Activated T-cell treated with anti-CD3 and anti-CD28 coated beads, Interleukin-2, amount 50 U/mL, for 72 hours (primary cell): ENCODE data around the gene TMEM178B. TPM values are rescaled to one million over a fixed set of nuclear protein-coding genes. Genes with fewer than 3 reads are reported as not detected.

Experiments used
- ATAC-seq, 2 donors: fragments of 150-1000 bp; cut with Tn5 transposase; replicated peaks in 1 of 2; 2 replicates each; pipeline ENCODE4 v1.10.0; 2021; ENCODE audit warnings: moderate library complexity in 2 of 2, mild to moderate bottlenecking in 1 of 2
- DNase-seq, 2 donors: peaks; one replicate each; pipeline ENCODE4 v3.0.0; 2021 to 2022; ENCODE audit warnings: mixed read lengths in 1 of 2
- H3K27ac Mint-ChIP-seq: one replicate; pipeline ENCODE4 v1.8.0; 2022; ENCODE audit warnings: mild to moderate bottlenecking, moderate library complexity, mixed read lengths
- H3K27me3 Mint-ChIP-seq: one replicate; pipeline ENCODE4 v1.8.0; 2022; ENCODE audit warnings: low read depth, mixed read lengths
- H3K36me3 Mint-ChIP-seq, 2 donors: one replicate each; pipeline ENCODE4 v1.8.0; 2022; ENCODE audit warnings: mixed read lengths in 2 of 2, mild to moderate bottlenecking in 1 of 2; ENCODE audit not compliant: insufficient read depth in 2 of 2
- H3K4me1 Mint-ChIP-seq: one replicate; pipeline ENCODE4 v1.8.0; 2022; ENCODE audit warnings: low read depth, mixed read lengths
- H3K4me3 Mint-ChIP-seq, 2 donors: one replicate each; pipeline ENCODE4 v1.8.0; 2022; ENCODE audit warnings: mild to moderate bottlenecking in 2 of 2, mixed read lengths in 2 of 2, moderate library complexity in 2 of 2
- H3K9me3 Mint-ChIP-seq, 2 donors: one replicate each; pipeline ENCODE4 v1.8.0; 2022; ENCODE audit warnings: mixed read lengths in 2 of 2
- total RNA-seq, 2 donors: library from RNA; stranded (reverse); gene quantifications; one replicate each; pipeline ENCODE4 v1.2.3, GENCODE V29; 2022

Gene TMEM178B
- total RNA-seq, 2 donors from 2014 or later: 1.0 to 1.4 TPM

- Mint-ChIP-seq H3K4me1 (peaks cover 3% of the 10 kb centered on the region), H3K4me3 (no peak overlapping the region), H3K27ac (no peak overlapping the region), H3K9me3 (peaks cover 2 to 4% of the 10 kb centered on the region in 2 donors), H3K36me3 (no peaks in the 10 kb centered on the region), H3K27me3 (peaks cover 16% of the 10 kb centered on the region)
- no peak for ATAC-seq
- DNase-seq: no peak
Measured at GRCh38 chr7:141359740-141360415, 286.0 kb downstream of the TMEM178B start.

- ATAC-seq: no peak
- Mint-ChIP-seq H3K4me1 (no peaks in the 10 kb centered on the region), H3K4me3 (no peak overlapping the region), H3K27ac (no peak overlapping the region), H3K36me3 (no peaks in the 10 kb centered on the region), H3K27me3 (peaks cover 16% of the 10 kb centered on the region), H3K9me3 (peaks cover 2 to 4% of the 10 kb centered on the region in 2 donors)
- no peak for DNase-seq
Measured at GRCh38 chr7:141360416-141360760, 286.5 kb downstream of the TMEM178B start.

GRCh38 chr7:141360803-141361202 lies 286.9 kb downstream of the TMEM178B start:
- ATAC-seq (no peak), DNase-seq (no peak)
- H3K36me3 Mint-ChIP-seq: no peaks in the 10 kb centered on the region
- peaks cover 16% of the 10 kb centered on the region for H3K27me3 Mint-ChIP-seq
- no peaks in the 10 kb centered on the region for H3K4me1 Mint-ChIP-seq
- H3K4me3 Mint-ChIP-seq: no peak overlapping the region
- no peak overlapping the region for H3K27ac Mint-ChIP-seq
- peaks cover 2 to 4% of the 10 kb centered on the region in 2 donors for H3K9me3 Mint-ChIP-seq

- Mint-ChIP-seq H3K4me1 (no peaks in the 10 kb centered on the region), H3K27ac (no peak overlapping the region), H3K9me3 (peaks cover 2 to 4% of the 10 kb centered on the region in 2 donors), H3K36me3 (no peaks in the 10 kb centered on the region), H3K4me3 (no peak overlapping the region), H3K27me3 (peaks cover 16% of the 10 kb centered on the region)
- no peak for ATAC-seq
- no peak for DNase-seq
Measured at GRCh38 chr7:141361479-141361878, 287.6 kb downstream of the TMEM178B start.

GRCh38 chr7:141361960-141362359 lies 288.1 kb downstream of the TMEM178B start:
- Mint-ChIP-seq H3K27ac (no peak overlapping the region), H3K9me3 (peaks cover 2 to 4% of the 10 kb centered on the region in 2 donors), H3K4me3 (no peak overlapping the region), H3K27me3 (peaks cover 16% of the 10 kb centered on the region), H3K4me1 (no peaks in the 10 kb centered on the region), H3K36me3 (no peaks in the 10 kb centered on the region)
- no peak for ATAC-seq
- DNase-seq: no peak

GRCh38 chr7:141362580-141363435 lies 288.9 kb downstream of the TMEM178B start:
- Mint-ChIP-seq H3K4me3 (no peak overlapping the region), H3K27ac (no peak overlapping the region), H3K9me3 (peaks cover 2 to 4% of the 10 kb centered on the region in 2 donors), H3K36me3 (no peaks in the 10 kb centered on the region), H3K27me3 (peaks cover 21% of the 10 kb centered on the region), H3K4me1 (no peaks in the 10 kb centered on the region)
- no peak for ATAC-seq
- no peak for DNase-seq

GRCh38 chr7:141363748-141364147 lies 289.9 kb downstream of the TMEM178B start:
- no peak for ATAC-seq
- Mint-ChIP-seq H3K27me3 (peaks cover 14% of the 10 kb centered on the region), H3K36me3 (no peaks in the 10 kb centered on the region), H3K9me3 (peaks cover 2 to 4% of the 10 kb centered on the region in 2 donors), H3K27ac (no peak overlapping the region), H3K4me1 (no peaks in the 10 kb centered on the region), H3K4me3 (no peak overlapping the region)
- DNase-seq: no peak

- H3K27me3 Mint-ChIP-seq: peaks cover 5% of the 10 kb centered on the region
- no peak overlapping the region for H3K4me3 Mint-ChIP-seq
- no peaks in the 10 kb centered on the region for H3K4me1 Mint-ChIP-seq
- no peaks in the 10 kb centered on the region for H3K36me3 Mint-ChIP-seq
- H3K27ac Mint-ChIP-seq: no peak overlapping the region
- no peak for DNase-seq
- ATAC-seq: no peak
- no peaks in the 10 kb centered on the region for H3K9me3 Mint-ChIP-seq
Measured at GRCh38 chr7:141366091-141366621, 292.3 kb downstream of the TMEM178B start.

GRCh38 chr7:141369422-141369821 lies 295.6 kb downstream of the TMEM178B start:
- ATAC-seq (no peak), DNase-seq (no peak)
- H3K4me3 Mint-ChIP-seq: no peak overlapping the region
- no peaks in the 10 kb centered on the region for H3K4me1 Mint-ChIP-seq
- H3K9me3 Mint-ChIP-seq: no peaks in the 10 kb centered on the region
- H3K36me3 Mint-ChIP-seq: no peaks in the 10 kb centered on the region
- no peak overlapping the region for H3K27ac Mint-ChIP-seq
- H3K27me3 Mint-ChIP-seq: peaks cover 11% of the 10 kb centered on the region

- DNase-seq: no peak
- Mint-ChIP-seq H3K4me3 (no peak overlapping the region), H3K27ac (no peak overlapping the region), H3K9me3 (no peaks in the 10 kb centered on the region), H3K36me3 (no peaks in the 10 kb centered on the region), H3K4me1 (no peaks in the 10 kb centered on the region), H3K27me3 (peaks cover 15% of the 10 kb centered on the region)
- ATAC-seq: no peak
Measured at GRCh38 chr7:141370178-141370577, 296.3 kb downstream of the TMEM178B start.

GRCh38 chr7:141370650-141371049 lies 296.8 kb downstream of the TMEM178B start:
- H3K9me3 Mint-ChIP-seq: no peaks in the 10 kb centered on the region

GRCh38 chr7:141374425-141374824 lies 300.6 kb downstream of the TMEM178B start:
- no peaks in the 10 kb centered on the region for H3K36me3 Mint-ChIP-seq
- no peaks in the 10 kb centered on the region for H3K9me3 Mint-ChIP-seq
- no peak overlapping the region for H3K27ac Mint-ChIP-seq
- ATAC-seq: no peak
- H3K4me3 Mint-ChIP-seq: no peak overlapping the region
- no peaks in the 10 kb centered on the region for H3K4me1 Mint-ChIP-seq
- no peak for DNase-seq
- peaks cover 15% of the 10 kb centered on the region for H3K27me3 Mint-ChIP-seq

More at GRCh38 chr7:141370650-141371049, 296.8 kb downstream of the TMEM178B start:
- no peak for DNase-seq
- H3K27ac Mint-ChIP-seq: no peak overlapping the region
- no peak for ATAC-seq
- no peaks in the 10 kb centered on the region for H3K4me1 Mint-ChIP-seq
- no peaks in the 10 kb centered on the region for H3K36me3 Mint-ChIP-seq
- H3K27me3 Mint-ChIP-seq: peaks cover 20% of the 10 kb centered on the region
- no peak overlapping the region for H3K4me3 Mint-ChIP-seq

GRCh38 chr7:141375442-141375841 lies 301.6 kb downstream of the TMEM178B start:
- Mint-ChIP-seq H3K4me3 (no peak overlapping the region), H3K27me3 (peaks cover 15% of the 10 kb centered on the region), H3K36me3 (no peaks in the 10 kb centered on the region), H3K27ac (no peak overlapping the region), H3K4me1 (no peaks in the 10 kb centered on the region), H3K9me3 (no peaks in the 10 kb centered on the region)
- ATAC-seq (no peak), DNase-seq (no peak)
